HG03280 (cell line): ENCODE measurements around the gene CLCNKA.
"Not testable (repeated sequence)": the region's sequence is repeated elsewhere in the genome, so short reads cannot be mapped to it uniquely, and the experiment has no call there.

ENCODE experiments used
- ATAC-seq: cut with Tn5 transposase; IDR thresholded peaks from one replicate; pipeline ENCODE4 v1.9.1; 2021; ENCODE audit warnings: mild to moderate bottlenecking, moderate library complexity; ENCODE audit not compliant: unreplicated experiment

Gene CLCNKA

GRCh38 chr1:15997076-15997585 is 24.7 kb upstream of the CLCNKA start:
- ATAC-seq: no peak

DNA sequence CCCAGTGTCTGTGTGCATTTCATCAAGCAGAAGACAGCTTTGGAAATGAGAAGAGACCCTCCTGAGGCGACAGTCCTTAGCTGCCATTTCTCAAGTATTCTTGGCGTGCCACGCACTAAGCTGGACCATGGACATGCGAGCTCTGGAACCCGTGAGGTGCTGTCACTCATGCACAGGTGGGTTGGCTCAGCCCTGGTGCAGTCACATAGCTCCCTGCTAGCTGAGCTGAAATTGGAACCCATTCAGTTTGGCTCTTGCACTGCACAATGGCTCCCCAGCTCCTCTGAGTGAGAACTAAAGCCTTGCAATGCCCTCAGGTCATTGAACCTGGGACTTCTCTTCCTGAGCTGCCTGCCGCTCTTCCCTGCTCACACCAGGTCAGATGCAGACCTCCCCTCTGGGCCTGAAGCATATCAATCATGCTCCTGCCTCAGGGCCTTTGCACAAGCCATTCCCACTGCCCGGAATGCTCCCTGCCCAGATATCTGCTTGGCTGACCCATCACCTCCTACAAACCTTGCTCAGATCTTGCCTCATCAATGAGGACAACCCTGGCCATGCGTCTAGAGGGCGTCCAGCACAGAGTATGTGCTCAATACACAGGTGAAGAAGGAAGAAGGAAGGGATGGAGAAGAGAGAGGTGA is 24.1 kb upstream of the CLCNKA start:
- ATAC-seq: no peak

DNA sequence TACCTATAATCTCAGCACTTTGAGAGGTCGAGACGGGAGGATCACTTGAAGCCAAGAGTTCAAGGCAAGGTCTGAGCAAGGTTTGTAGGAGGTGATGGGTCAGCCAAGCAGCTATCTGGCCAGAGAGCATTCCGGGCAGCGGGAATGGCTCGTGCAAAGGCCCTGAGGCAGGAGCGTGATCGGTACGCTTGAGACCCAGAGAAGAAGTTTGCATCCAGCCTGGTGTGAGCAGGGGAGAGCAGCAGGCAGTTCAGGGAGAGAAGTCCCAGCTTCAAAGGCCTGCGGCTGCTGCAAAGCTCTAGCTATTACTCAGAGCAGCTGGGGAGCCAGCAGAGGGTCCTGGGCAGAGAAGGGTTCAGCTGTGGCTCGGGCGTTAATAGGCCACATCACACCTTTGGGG is 22.9 kb upstream of the CLCNKA start:
- no peak for ATAC-seq

DNA sequence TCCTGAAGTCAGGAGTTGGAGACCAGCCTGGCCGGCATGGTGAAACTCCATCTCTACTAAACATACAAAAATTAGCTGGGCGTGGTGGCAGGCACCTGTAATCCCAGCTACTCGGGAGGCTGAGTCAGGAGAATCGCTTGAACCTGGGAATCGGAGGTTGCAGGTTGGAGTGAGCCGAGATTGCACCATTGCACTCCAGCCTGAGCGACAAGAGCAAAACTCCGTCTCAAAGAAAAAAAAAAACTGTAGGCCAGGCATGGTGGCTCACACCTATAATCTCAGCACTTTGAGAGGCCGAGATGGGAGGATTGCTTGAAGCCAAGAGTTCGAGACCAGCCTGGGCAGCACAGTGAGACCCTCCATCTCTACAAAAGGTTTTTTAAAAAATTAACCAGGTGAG is 20.6 kb upstream of the CLCNKA start:
- not testable (repeated sequence) for ATAC-seq

DNA sequence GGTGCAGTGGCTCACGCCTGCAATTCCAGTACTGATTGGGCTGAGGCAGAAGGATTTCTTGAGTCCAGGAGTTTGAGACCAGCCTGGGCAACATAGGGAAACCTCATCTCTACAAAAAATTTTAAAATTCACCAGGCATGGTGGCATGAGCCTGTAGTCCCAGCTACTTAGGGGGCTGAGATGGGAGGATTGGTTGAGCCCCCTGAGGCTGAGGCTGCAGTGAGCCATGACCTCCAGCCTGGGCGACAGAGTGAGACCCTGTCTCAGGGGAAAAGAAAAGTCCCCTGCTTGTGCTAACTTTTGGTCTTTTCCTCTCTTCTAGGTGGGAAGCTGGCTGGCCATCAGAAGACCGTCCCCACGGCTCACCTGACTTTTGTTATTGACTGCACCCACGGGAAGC is 16.2 kb upstream of the CLCNKA start:
- no peak for ATAC-seq

DNA sequence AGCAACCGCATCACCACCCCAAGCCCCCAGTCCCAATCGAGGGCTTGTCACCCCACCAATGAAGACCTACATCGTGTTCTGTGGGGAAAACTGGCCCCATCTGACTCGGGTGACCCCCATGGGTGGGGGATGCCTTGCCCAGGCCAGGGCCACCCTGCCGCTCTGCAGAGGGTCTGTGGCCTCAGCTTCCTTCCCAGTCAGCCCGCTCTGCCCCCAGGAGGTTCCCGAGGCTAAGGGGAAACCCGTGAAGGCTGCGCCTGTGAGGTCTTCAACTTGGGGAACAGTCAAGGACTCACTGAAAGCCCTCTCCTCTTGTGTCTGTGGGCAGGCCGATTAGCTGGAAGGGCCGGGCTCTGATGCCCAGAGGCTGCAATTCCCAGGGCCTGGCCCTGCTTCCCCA is 15.8 kb upstream of the CLCNKA start:
- no peak for ATAC-seq

- no peak for ATAC-seq
Observed at GRCh38 chr1:16006552-16007485, 15.0 kb upstream of the CLCNKA start.

- ATAC-seq: no peak
Observed at GRCh38 chr1:16007671-16008341, 14.0 kb upstream of the CLCNKA start.

DNA sequence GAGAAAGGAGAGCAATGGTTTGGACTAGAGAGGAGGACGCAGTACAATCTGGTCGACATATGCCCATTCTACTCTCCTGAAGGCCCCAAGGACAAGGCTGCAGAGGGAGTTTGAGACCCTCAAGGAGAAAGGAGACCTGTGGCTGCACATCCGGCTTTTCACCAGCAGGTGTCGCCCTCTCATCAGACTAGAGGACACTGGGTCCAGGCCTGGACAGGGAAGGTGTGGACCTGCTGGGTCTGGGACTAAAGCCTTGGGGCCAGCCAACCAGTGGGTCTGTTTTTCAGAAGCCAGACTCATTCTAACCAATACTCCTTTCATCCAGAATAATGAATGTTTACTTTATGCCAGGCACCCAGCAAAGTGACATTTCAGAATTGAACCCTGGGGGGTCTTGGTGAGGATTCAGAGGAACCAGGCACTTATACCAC is 12.8 kb upstream of the CLCNKA start:
- no peak for ATAC-seq

GRCh38 chr1:16009678-16010077 is 12.2 kb upstream of the CLCNKA start:
- ATAC-seq: no peak

- no peak for ATAC-seq
Observed at GRCh38 chr1:16010837-16011236, 11.0 kb upstream of the CLCNKA start.

DNA sequence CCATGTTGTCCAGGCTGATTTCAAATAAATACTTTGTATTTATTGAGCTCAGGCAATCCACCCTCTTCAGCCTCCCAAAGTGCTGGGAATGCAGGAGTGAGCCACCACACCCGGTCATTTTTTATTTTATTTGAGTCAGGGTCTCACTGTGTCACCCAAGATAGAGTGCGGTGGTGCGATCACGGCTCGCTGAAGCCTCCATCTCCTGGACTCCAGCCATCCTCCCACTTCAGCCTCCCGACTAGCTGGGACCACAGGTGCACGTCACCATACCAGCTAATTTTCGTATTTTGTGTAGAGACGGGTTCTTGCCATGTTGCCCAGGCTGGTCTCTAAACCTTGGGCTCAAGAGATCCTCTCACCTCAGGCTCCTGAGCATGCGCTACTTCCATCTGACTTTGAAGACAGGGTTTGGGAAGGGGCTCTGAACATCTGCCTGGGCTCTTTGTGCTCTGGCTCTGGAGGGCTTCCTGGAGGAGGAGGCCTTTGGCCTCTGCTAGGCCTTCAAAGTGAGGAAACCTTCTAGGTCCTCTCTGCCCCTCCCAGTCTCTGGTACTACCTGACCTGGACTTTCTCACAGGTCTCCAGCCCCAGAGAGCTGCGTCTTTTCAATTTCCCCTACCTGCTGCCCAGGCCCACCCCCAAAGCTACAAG is 9.8 kb upstream of the CLCNKA start:
- ATAC-seq: no peak

DNA sequence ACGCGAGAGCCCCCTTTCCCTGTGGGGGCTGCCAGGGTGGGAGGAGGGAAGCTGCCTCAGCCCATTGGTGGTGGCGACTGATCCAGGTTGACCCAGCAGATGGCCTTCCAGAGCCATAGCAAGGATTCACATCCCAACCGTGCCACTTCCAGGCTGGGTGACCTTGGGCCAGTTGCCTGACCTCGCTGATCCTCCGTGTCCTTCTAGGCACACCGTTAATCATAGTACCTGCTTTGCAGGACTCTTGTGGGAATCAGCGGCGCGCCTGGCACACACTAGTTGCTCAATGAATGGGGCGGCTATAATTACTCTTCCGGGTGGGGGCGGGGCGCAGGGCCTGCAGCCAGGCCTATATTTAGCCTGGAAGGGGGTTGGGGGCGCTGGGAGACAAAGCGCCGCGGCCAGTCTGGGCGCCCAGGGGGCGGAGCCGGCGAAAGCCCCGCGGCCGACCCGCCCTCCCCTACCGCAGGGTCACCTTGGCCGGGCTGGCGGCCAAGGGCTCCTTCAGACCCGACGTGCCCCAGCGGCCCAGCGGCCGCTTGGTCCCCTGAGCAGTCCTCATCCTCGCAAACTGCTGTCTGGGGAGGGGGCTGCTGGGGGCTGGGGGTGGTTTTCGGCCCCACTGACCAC is 9.1 kb upstream of the CLCNKA start:
- ATAC-seq: no peak

DNA sequence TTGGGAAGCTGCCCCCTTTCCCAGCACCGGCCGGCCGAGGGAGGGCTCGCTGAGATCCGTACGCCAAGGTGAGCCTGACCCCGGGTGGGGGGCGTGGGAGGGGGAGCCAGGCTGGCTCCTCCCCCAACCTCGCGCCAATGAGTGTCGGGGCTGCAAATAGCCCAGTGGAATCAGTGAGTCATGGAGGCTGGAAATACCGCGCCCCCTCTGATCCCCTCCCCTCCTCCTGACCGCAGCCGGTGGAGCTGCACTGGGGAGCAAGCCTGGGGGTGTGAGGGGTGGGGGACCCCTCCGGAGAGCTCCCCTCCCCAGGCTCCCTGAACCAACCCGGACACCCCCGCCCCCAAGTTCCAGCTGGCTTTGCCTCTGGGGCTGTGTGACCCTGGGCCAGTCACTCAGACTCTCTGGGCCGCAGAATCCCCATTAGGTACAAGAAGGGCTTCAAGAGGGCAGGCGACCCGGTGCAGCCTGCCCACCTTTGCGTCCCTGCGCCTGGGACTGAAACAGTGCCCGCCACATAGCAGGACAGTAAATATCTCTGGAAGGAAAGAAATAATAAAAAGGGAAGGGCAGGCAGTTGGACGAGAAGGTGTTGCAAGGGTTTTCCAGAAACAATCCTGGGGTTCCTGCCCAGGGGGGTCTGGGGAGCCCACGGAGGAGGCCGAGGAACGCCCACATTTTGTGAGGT is 8.5 kb upstream of the CLCNKA start:
- ATAC-seq: no peak

GRCh38 chr1:16013908-16014258 is 8.0 kb upstream of the CLCNKA start:
- no peak for ATAC-seq

DNA sequence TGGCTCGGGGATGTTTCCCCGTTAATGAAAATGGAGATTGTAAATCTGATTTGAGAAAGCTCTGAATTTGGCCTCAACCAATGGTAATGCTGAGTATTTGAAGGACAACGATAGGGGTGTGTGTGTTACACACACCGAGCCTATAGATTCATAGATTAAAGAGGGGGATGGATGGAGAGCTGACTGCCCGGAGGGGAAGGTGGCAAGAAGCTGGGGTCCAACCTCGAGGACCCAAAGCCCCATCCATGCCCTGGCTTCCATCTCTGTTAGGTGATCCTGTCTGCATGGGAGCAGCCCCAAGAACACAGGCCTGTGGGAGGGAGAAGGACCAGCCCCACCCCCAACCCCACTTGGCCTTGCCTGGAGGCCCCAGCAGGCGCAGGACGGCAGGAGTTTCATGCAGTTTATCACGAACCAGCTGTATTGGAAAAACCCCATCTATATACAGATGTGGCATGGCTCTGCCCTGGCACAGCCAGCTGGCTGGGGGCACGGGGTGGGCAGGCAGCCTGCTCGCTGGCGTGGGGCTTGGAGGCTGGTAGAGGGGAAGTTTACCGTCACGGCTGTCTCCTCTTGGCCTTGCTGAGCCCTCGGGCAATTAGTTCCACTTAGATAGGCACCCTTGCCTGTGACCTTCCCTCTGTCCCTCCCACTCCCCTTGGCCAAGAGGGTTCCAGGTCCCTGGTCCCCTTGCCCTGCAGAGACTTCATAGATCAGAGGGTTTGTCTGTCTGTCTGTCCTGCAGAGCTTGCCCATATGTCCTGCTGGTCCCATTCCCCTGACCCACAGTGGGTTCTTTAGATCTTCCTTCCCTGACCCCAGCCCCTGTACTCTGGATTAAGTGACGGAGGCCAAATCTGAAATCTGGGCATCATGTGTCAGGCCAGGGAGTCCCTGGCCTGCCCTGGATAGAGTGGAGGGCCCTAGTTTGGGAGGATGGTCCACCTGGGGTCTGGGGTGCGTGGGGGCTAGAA is 7.0 kb upstream of the CLCNKA start:
- ATAC-seq: no peak

DNA sequence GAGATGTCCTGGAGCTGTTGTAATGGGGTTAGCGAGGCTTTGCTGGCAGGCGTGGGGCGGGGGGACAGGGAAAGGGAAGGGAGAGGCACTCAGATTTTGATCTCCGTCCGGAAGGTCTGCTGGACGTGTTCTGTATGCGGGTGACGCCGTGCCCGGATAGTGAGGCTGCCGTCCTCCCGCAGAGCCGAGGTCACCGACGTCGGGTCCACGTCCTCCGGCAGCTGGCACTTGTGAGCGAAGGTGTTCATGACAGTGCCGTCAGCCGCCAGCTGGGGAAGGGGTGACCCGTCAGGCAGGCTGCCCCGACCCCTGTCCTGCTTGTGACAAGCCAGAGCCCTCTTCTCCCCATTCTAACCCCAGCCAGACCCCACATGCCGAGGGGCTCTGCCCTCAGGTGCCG is 6.3 kb upstream of the CLCNKA start:
- no peak for ATAC-seq

- ATAC-seq: no peak
Observed at GRCh38 chr1:16015960-16016901, 5.6 kb upstream of the CLCNKA start.
